HL-60 (cell line): Measurements from ENCODE around the gene TMEM88.
"Not testable (repeated sequence)": the region's sequence is repeated elsewhere in the genome, so short reads cannot be mapped to it uniquely, and the experiment has no call there.

Experiments used
- DNase-seq, 2 experiments: peaks; one replicate each; pipeline ENCODE4 v3.0.0-alpha.2; 2010 to 2020; ENCODE audit warnings: low read depth in 1 of 2, low spot score in 1 of 2
- H3K27ac ChIP-seq: fragments of 250-450 bp; sonication (Bioruptor Pico); replicated peaks from 2 replicates; pipeline ENCODE4 v1.5.1; 2020; ENCODE audit warnings: mild to moderate bottlenecking, moderate library complexity
- H3K27me3 ChIP-seq: fragments of 250-450 bp; sonication (Bioruptor Pico); 2 replicates; pipeline ENCODE4 v1.5.1; 2021; ENCODE audit warnings: mild to moderate bottlenecking, moderate library complexity; ENCODE audit not compliant: insufficient read depth, poor library complexity, severe bottlenecking
- H3K4me3 ChIP-seq: replicated peaks from 2 replicates; pipeline ENCODE4 v1.5.1; 2011; ENCODE audit warnings: mild to moderate bottlenecking, control low read depth, low read length; ENCODE audit not compliant: insufficient read depth
- GABPA ChIP-seq: IDR thresholded peaks from 2 replicates; pipeline ENCODE4 v1.6.1; 2012; ENCODE audit warnings: low read depth
- POLR2AphosphoS5 ChIP-seq: IDR thresholded peaks from 2 replicates; pipeline ENCODE4 v1.6.1; 2012; ENCODE audit warnings: low read depth
- REST ChIP-seq: IDR thresholded peaks from 2 replicates; pipeline ENCODE4 v1.6.1; 2012; ENCODE audit warnings: low read depth; ENCODE audit not compliant: insufficient replicate concordance
- SPI1 ChIP-seq: IDR thresholded peaks from 2 replicates; pipeline ENCODE4 v1.6.1; 2012; ENCODE audit warnings: low read depth, mild to moderate bottlenecking, borderline replicate concordance
- TF ChIP-seq, protein P1 (sequence below): IDR thresholded peaks from one replicate; pipeline ENCODE4 v1.5.1; 2011; ENCODE audit warnings: low read length, control low read depth, inconsistent platforms; ENCODE audit not compliant: insufficient read depth

Gene TMEM88

GRCh38 chr17:7809086-7809790, 45.6 kb upstream of the TMEM88 start:
- Histone ChIP-seq H3K27ac (no peak overlapping the region), H3K4me3 (no peak overlapping the region), H3K27me3 (no peaks in the 10 kb centered on the region)
- TF ChIP-seq POLR2AphosphoS5 (no peak), REST (no peak), GABPA (no peak), SPI1 (no peak)
- TF ChIP-seq, protein P1, sequence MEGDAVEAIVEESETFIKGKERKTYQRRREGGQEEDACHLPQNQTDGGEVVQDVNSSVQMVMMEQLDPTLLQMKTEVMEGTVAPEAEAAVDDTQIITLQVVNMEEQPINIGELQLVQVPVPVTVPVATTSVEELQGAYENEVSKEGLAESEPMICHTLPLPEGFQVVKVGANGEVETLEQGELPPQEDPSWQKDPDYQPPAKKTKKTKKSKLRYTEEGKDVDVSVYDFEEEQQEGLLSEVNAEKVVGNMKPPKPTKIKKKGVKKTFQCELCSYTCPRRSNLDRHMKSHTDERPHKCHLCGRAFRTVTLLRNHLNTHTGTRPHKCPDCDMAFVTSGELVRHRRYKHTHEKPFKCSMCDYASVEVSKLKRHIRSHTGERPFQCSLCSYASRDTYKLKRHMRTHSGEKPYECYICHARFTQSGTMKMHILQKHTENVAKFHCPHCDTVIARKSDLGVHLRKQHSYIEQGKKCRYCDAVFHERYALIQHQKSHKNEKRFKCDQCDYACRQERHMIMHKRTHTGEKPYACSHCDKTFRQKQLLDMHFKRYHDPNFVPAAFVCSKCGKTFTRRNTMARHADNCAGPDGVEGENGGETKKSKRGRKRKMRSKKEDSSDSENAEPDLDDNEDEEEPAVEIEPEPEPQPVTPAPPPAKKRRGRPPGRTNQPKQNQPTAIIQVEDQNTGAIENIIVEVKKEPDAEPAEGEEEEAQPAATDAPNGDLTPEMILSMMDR: no peak
- no peak for DNase-seq

DNA sequence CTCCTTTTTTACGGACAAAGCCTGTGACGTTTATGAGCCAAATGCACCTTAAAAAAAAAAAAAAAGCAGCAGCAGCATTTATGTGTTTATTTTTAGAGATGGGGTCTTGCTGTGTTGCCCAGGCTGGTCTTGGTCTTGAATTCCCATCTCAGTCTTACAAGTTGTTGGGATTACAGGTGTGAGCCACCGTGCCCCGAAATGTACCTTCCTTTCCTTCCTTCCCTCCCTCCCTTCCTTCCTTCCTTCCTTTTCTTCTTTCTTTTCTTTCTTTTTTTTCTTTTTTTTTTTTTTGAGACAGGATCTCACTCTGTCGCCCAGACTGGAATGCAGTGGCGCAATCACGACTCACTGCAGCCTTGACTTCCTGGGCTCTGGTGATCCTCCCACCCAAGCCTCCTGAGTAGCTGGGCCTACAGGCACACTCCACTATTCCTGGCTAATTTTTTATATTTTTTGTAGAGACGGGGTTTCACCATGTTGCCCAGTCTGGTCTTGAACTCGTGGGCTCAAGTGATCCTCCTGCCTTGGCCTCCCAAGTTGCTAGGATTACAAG, 45.0 kb upstream of the TMEM88 start:
- DNase-seq, H3K4me3 ChIP-seq, H3K27me3 ChIP-seq, H3K27ac ChIP-seq: not testable (repeated sequence)

GRCh38 chr17:7811251-7811650, 43.6 kb upstream of the TMEM88 start:
- Histone ChIP-seq H3K27ac (no peak overlapping the region), H3K27me3 (no peaks in the 10 kb centered on the region), H3K4me3 (no peak overlapping the region)
- no peak for DNase-seq
- TF ChIP-seq, protein P1: no peak
- no peak for TF ChIP-seq POLR2AphosphoS5
- TF ChIP-seq REST: no peak
- no peak for TF ChIP-seq SPI1
- TF ChIP-seq GABPA: no peak

GRCh38 chr17:7814969-7815368, 39.9 kb upstream of the TMEM88 start:
- H3K4me3 ChIP-seq: no peak overlapping the region
- DNase-seq: no peak
- H3K27me3 ChIP-seq: no peaks in the 10 kb centered on the region
- no peak overlapping the region for H3K27ac ChIP-seq
- TF ChIP-seq SPI1 (no peak), POLR2AphosphoS5 (no peak), GABPA (no peak), REST (no peak)
- TF ChIP-seq, protein P1: no peak
